ENCODE results near the gene ZNF91.
"Not testable (repeated sequence)": the region's sequence is repeated elsewhere in the genome, so short reads cannot be mapped to it uniquely, and the experiment has no call there.

DNA sequence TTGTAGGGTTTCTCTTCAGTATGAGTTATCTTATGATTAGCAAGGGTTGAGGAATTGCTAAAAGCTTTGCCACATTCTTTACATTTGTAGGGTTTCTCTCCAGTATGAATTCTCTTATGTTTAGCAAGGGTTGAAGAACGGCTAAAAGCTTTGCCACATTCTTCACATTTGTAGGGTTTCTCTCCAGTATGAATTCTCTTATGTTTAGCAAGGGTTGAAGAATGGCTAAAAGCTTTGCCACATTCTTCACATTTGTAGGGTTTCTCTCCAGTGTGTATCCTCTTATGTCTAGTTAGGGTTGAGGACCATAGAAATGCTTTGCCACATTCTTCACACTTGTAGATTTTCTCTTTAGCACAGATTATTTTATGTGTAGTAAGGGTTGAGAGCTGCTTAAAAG lies 33.4 kb downstream of the ZNF91 start:
- TF ChIP-seq, protein P1, sequence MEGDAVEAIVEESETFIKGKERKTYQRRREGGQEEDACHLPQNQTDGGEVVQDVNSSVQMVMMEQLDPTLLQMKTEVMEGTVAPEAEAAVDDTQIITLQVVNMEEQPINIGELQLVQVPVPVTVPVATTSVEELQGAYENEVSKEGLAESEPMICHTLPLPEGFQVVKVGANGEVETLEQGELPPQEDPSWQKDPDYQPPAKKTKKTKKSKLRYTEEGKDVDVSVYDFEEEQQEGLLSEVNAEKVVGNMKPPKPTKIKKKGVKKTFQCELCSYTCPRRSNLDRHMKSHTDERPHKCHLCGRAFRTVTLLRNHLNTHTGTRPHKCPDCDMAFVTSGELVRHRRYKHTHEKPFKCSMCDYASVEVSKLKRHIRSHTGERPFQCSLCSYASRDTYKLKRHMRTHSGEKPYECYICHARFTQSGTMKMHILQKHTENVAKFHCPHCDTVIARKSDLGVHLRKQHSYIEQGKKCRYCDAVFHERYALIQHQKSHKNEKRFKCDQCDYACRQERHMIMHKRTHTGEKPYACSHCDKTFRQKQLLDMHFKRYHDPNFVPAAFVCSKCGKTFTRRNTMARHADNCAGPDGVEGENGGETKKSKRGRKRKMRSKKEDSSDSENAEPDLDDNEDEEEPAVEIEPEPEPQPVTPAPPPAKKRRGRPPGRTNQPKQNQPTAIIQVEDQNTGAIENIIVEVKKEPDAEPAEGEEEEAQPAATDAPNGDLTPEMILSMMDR (IDR thresholded peaks at IDR 0.05; ENCODE audit: borderline replicate concordance, extremely low read depth, low read length, poor library complexity, severe bottlenecking) = not testable (repeated sequence)
- not testable (repeated sequence) for TF ChIP-seq EZH2 (IDR thresholded peaks at IDR 0.05; ENCODE audit: borderline replicate concordance, low read depth, low read length, severe bottlenecking)

Measured in DND-41 (cell line).